ENCODE data around the gene UNC5B. TPM values are rescaled to one million over a fixed set of nuclear protein-coding genes. Genes with fewer than 3 reads are reported as not detected.

UNC5B gene
- total RNA-seq, 4 donors from 2014 or later: 5.3 to 26.6 (median 17.7) TPM

- Histone ChIP-seq H3K27ac (no peak overlapping the region), H3K9me3 (no peaks in the 10 kb centered on the region), H3K36me3 (no peaks in the 10 kb centered on the region), H3K4me1 (no peaks in the 10 kb centered on the region), H3K27me3 (no peaks in the 10 kb centered on the region), H3K4me3 (no peak overlapping the region)
- intact Hi-C loops (cut with DNase I; ENCODE audit: low total_unique reads): no loop called here
- TF ChIP-seq CTCF (IDR thresholded peaks at IDR 0.05): no peak
- no peak for TF ChIP-seq POLR2A (IDR thresholded peaks at IDR 0.05)
- DNase-seq: no peak
Measured at GRCh38 chr10:71330789-71331404, 118.5 kb downstream of the UNC5B start.

- intact Hi-C loops (cut with DNase I; ENCODE audit: low total_unique reads): no loop called here
- no peak for DNase-seq
- H3K27me3 ChIP-seq: no peaks in the 10 kb centered on the region
- no peaks in the 10 kb centered on the region for H3K9me3 ChIP-seq
- H3K36me3 ChIP-seq: no peaks in the 10 kb centered on the region
- TF ChIP-seq POLR2A (IDR thresholded peaks at IDR 0.05) (no peak), CTCF (IDR thresholded peaks at IDR 0.05) (no peak)
- no peaks in the 10 kb centered on the region for H3K4me1 ChIP-seq
- no peak overlapping the region for H3K4me3 ChIP-seq
- H3K27ac ChIP-seq: no peak overlapping the region
Measured at GRCh38 chr10:71331736-71332135, 119.4 kb downstream of the UNC5B start.

- intact Hi-C loops (cut with DNase I; ENCODE audit: low total_unique reads): no loop called here
- TF ChIP-seq CTCF (IDR thresholded peaks at IDR 0.05) (no peak), POLR2A (IDR thresholded peaks at IDR 0.05) (no peak)
- H3K9me3 ChIP-seq: no peaks in the 10 kb centered on the region
- H3K36me3 ChIP-seq: no peaks in the 10 kb centered on the region
- DNase-seq: no peak
- H3K27ac ChIP-seq: no peak overlapping the region
- no peak overlapping the region for H3K4me3 ChIP-seq
- no peaks in the 10 kb centered on the region for H3K4me1 ChIP-seq
- no peaks in the 10 kb centered on the region for H3K27me3 ChIP-seq
Measured at GRCh38 chr10:71332466-71332865, 120.1 kb downstream of the UNC5B start.

GRCh38 chr10:71333129-71333887 is 120.9 kb downstream of the UNC5B start:
- H3K27ac ChIP-seq: no peak overlapping the region
- H3K9me3 ChIP-seq: no peaks in the 10 kb centered on the region
- no peak for DNase-seq
- no peaks in the 10 kb centered on the region for H3K4me1 ChIP-seq
- no peak overlapping the region for H3K4me3 ChIP-seq
- intact Hi-C loops (cut with DNase I; ENCODE audit: low total_unique reads): no loop called here
- no peaks in the 10 kb centered on the region for H3K27me3 ChIP-seq
- no peaks in the 10 kb centered on the region for H3K36me3 ChIP-seq
- TF ChIP-seq CTCF (IDR thresholded peaks at IDR 0.05) (no peak), POLR2A (IDR thresholded peaks at IDR 0.05) (no peak)

GRCh38 chr10:71334221-71334791 is 121.9 kb downstream of the UNC5B start:
- H3K36me3 ChIP-seq: no peaks in the 10 kb centered on the region
- no peak for TF ChIP-seq CTCF (IDR thresholded peaks at IDR 0.05)
- TF ChIP-seq POLR2A (IDR thresholded peaks at IDR 0.05): no peak
- H3K4me1 ChIP-seq: no peaks in the 10 kb centered on the region
- no peak overlapping the region for H3K27ac ChIP-seq
- intact Hi-C loops (cut with DNase I; ENCODE audit: low total_unique reads): no loop called here
- no peak overlapping the region for H3K4me3 ChIP-seq
- H3K9me3 ChIP-seq: no peaks in the 10 kb centered on the region
- H3K27me3 ChIP-seq: no peaks in the 10 kb centered on the region
- no peak for DNase-seq
